ENCODE measurements around the gene IPPK.

Gene IPPK

GRCh38 chr9:92616199-92616641 is 53.7 kb downstream of the IPPK start:
- no peak for DNase-seq (ENCODE audit: extremely low spot score)
- POLR2A ChIA-PET: no interaction called here
- CTCF ChIA-PET: no interaction called here
- no peak for TF ChIP-seq NFRKB (IDR thresholded peaks at IDR 0.05)
- TF ChIP-seq LEF1 (IDR thresholded peaks at IDR 0.05; ENCODE audit: borderline replicate concordance): no peak
- no peak for TF ChIP-seq FOXK2 (IDR thresholded peaks at IDR 0.05)
- TF ChIP-seq ELF4 (IDR thresholded peaks at IDR 0.05): no peak
- TF ChIP-seq L3MBTL2 (conservative IDR thresholded peaks at IDR 0.05): no peak
- TF ChIP-seq ZNF384 (IDR thresholded peaks at IDR 0.05): no peak
- TF ChIP-seq HDGF (IDR thresholded peaks at IDR 0.05; ENCODE audit: borderline replicate concordance): no peak
- TF ChIP-seq SUZ12 (IDR thresholded peaks at IDR 0.05): no peak
- no peak for TF ChIP-seq BHLHE40 (IDR thresholded peaks at IDR 0.05; ENCODE audit: borderline replicate concordance)
- no peak for TF ChIP-seq ARNT (IDR thresholded peaks at IDR 0.05)
- TF ChIP-seq FOXM1 (IDR thresholded peaks at IDR 0.05; ENCODE audit: borderline replicate concordance): no peak
- TF ChIP-seq FOXA1 (IDR thresholded peaks at IDR 0.05): no peak
- no peak for TF ChIP-seq TARDBP (IDR thresholded peaks at IDR 0.05)
- TF ChIP-seq SP1 (IDR thresholded peaks at IDR 0.05): no peak
- no peak for TF ChIP-seq CTBP1 (IDR thresholded peaks at IDR 0.05; ENCODE audit: borderline replicate concordance)
- no peak for TF ChIP-seq PKNOX1 (IDR thresholded peaks at IDR 0.05)

- ChIA-PET POLR2A (no interaction called here), CTCF (no interaction called here)
- DNase-seq (ENCODE audit: extremely low spot score): no peak
- TF ChIP-seq CTBP1 (IDR thresholded peaks at IDR 0.05; ENCODE audit: borderline replicate concordance) (no peak), FOXA1 (IDR thresholded peaks at IDR 0.05) (no peak), SP1 (IDR thresholded peaks at IDR 0.05) (no peak), LEF1 (IDR thresholded peaks at IDR 0.05; ENCODE audit: borderline replicate concordance) (no peak), NFRKB (IDR thresholded peaks at IDR 0.05) (no peak)
Observed at GRCh38 chr9:92615790-92616189, 54.1 kb downstream of the IPPK start.

GRCh38 chr9:92614763-92615461 is 55.0 kb downstream of the IPPK start:
- ChIA-PET CTCF (no interaction called here), POLR2A (no interaction called here)

GRCh38 chr9:92614123-92614510 is 55.8 kb downstream of the IPPK start:
- ChIA-PET POLR2A (no interaction called here), CTCF (no interaction called here)
- TF ChIP-seq BHLHE40 (IDR thresholded peaks at IDR 0.05; ENCODE audit: borderline replicate concordance) (no peak), FOXK2 (IDR thresholded peaks at IDR 0.05) (no peak)
- DNase-seq (ENCODE audit: extremely low spot score): no peak

More at GRCh38 chr9:92614763-92615461, 55.0 kb downstream of the IPPK start:
- TF ChIP-seq ELF4 (IDR thresholded peaks at IDR 0.05): no peak
- TF ChIP-seq L3MBTL2 (conservative IDR thresholded peaks at IDR 0.05): no peak
- no peak for TF ChIP-seq FOXA1 (IDR thresholded peaks at IDR 0.05)
- TF ChIP-seq LEF1 (IDR thresholded peaks at IDR 0.05; ENCODE audit: borderline replicate concordance): no peak
- no peak for TF ChIP-seq NFRKB (IDR thresholded peaks at IDR 0.05)
- TF ChIP-seq FOXM1 (IDR thresholded peaks at IDR 0.05; ENCODE audit: borderline replicate concordance): no peak
- no peak for TF ChIP-seq SP1 (IDR thresholded peaks at IDR 0.05)
- no peak for TF ChIP-seq BHLHE40 (IDR thresholded peaks at IDR 0.05; ENCODE audit: borderline replicate concordance)
- TF ChIP-seq TARDBP (IDR thresholded peaks at IDR 0.05): no peak
- TF ChIP-seq ZNF384 (IDR thresholded peaks at IDR 0.05): no peak
- no peak for TF ChIP-seq FOXK2 (IDR thresholded peaks at IDR 0.05)
- TF ChIP-seq ARNT (IDR thresholded peaks at IDR 0.05): no peak
- TF ChIP-seq CTBP1 (IDR thresholded peaks at IDR 0.05; ENCODE audit: borderline replicate concordance): no peak
- no peak for TF ChIP-seq HDGF (IDR thresholded peaks at IDR 0.05; ENCODE audit: borderline replicate concordance)
- TF ChIP-seq PKNOX1 (IDR thresholded peaks at IDR 0.05): no peak
- no peak for TF ChIP-seq SUZ12 (IDR thresholded peaks at IDR 0.05)
- no peak for DNase-seq (ENCODE audit: extremely low spot score)

- CTCF ChIA-PET: no interaction called here
- POLR2A ChIA-PET: no interaction called here
- DNase-seq (ENCODE audit: extremely low spot score): no peak
- TF ChIP-seq BHLHE40 (IDR thresholded peaks at IDR 0.05; ENCODE audit: borderline replicate concordance) (no peak), ZNF384 (IDR thresholded peaks at IDR 0.05) (no peak), SP1 (IDR thresholded peaks at IDR 0.05) (no peak), LEF1 (IDR thresholded peaks at IDR 0.05; ENCODE audit: borderline replicate concordance) (no peak), ARNT (IDR thresholded peaks at IDR 0.05) (no peak), SUZ12 (IDR thresholded peaks at IDR 0.05) (no peak), PKNOX1 (IDR thresholded peaks at IDR 0.05) (no peak), HDGF (IDR thresholded peaks at IDR 0.05; ENCODE audit: borderline replicate concordance) (no peak), ELF4 (IDR thresholded peaks at IDR 0.05) (no peak)
Observed at GRCh38 chr9:92613268-92614122, 56.4 kb downstream of the IPPK start.

- ChIA-PET CTCF (no interaction called here), POLR2A (no interaction called here)
- no peak for TF ChIP-seq L3MBTL2 (conservative IDR thresholded peaks at IDR 0.05)
- TF ChIP-seq ARNT (IDR thresholded peaks at IDR 0.05): no peak
- no peak for TF ChIP-seq FOXK2 (IDR thresholded peaks at IDR 0.05)
- no peak for DNase-seq (ENCODE audit: extremely low spot score)
Observed at GRCh38 chr9:92612816-92613215, 57.1 kb downstream of the IPPK start.

Data from HEK293T (cell line).